GM21786 (cell line): ENCODE results near the gene HEG1.

Experiments
- ATAC-seq: cut with Tn5 transposase; IDR thresholded peaks from one replicate; pipeline ENCODE4 v1.9.1; 2021; ENCODE audit not compliant: unreplicated experiment

The HEG1 gene

DNA sequence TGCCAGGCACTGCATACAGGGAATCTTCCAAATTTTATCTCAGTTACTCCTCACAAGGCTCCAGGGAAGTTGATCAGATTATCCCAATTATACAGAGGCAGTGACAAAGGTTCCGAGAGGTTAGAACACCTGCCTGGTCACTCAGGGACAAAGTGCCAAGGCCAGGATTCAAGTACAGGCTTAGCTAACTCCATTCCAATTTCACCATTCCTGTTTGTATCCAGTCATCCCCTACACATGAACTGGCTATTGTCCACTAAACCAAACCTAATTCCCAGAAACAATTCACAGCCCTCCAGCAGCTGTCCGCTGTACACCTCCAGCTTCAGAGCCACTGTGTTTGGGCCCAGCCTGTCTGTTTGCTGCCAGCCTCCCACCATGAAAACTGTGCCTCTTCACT lies 137.3 kb downstream of the HEG1 start:
- ATAC-seq, result no peak

DNA sequence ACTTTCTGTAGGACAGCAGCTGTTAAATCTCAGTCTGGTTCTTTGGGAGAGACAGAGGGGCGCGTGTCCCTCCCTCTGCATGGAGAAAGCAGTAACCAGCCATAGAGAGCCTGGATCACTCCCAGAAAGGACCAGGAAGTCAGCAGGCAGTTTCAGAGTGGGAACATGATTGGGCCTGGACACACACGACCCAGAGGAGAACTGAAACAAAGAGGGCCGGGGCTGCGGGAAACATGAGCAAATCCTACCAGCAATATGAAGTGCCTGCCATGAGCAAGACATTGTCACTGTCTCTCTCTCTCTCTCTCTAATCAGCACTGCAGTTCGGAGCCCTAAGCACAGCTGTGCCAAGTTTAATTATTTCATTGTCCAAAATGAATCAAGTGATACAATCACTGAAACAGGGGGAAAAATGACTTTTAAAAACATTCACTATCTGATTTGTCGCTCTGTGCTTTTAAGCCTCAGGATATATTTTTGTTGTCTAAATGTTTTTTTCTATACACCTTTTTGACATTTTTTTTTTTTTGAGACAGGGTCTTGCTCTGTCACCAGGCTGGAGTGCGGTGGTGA lies 138.9 kb downstream of the HEG1 start:
- ATAC-seq, result no peak
